Cerebellar nuclear complex (tissue), 1 donor: Measurements from ENCODE around the gene TMEM127.

Experiments used
- DNase-seq, 2 experiments: peaks; one replicate each; lab custom pipeline; 2025; lab: John Stamatoyannopoulos, UW

TMEM127 gene

GRCh38 chr2:96205888-96206287, 59.9 kb downstream of the TMEM127 start:
- no peak for DNase-seq

- no peak for DNase-seq
These were observed 60.8 kb downstream of the TMEM127 start for GRCh38 chr2:96204836-96205624.

GRCh38 chr2:96203130-96204028, 62.4 kb downstream of the TMEM127 start:
- DNase-seq: no peak

GRCh38 chr2:96202152-96202854, 63.5 kb downstream of the TMEM127 start:
- no peak for DNase-seq

- no peak for DNase-seq
These were observed 64.5 kb downstream of the TMEM127 start for GRCh38 chr2:96201338-96201737.

GRCh38 chr2:96198921-96199320, 66.9 kb downstream of the TMEM127 start:
- no peak for DNase-seq
